Esophagus squamous epithelium (tissue), 4 donors: ENCODE data around the gene CCDC170.

Experiments
- POLR2A ChIP-seq, 4 donors: fragments of 450-650 bp; IDR thresholded peaks; one replicate each; pipeline ENCODE4 v1.6.1; 2017; ENCODE audit warnings: antibody characterized with exemption in 4 of 4, mild to moderate bottlenecking in 4 of 4, moderate library complexity in 3 of 4
- TF ChIP-seq, protein P1 (sequence below), 6 experiments: fragments of 450-650 bp in 4 of 6; fragments of 200-600 bp in 2 of 6; sonication (generic) in 2 of 6; IDR thresholded peaks; one replicate each; pipeline ENCODE4 v1.5.1; 2016 to 2019; ENCODE audit warnings: antibody characterized with exemption in 6 of 6, mild to moderate bottlenecking in 4 of 6, moderate library complexity in 4 of 6

DNA sequence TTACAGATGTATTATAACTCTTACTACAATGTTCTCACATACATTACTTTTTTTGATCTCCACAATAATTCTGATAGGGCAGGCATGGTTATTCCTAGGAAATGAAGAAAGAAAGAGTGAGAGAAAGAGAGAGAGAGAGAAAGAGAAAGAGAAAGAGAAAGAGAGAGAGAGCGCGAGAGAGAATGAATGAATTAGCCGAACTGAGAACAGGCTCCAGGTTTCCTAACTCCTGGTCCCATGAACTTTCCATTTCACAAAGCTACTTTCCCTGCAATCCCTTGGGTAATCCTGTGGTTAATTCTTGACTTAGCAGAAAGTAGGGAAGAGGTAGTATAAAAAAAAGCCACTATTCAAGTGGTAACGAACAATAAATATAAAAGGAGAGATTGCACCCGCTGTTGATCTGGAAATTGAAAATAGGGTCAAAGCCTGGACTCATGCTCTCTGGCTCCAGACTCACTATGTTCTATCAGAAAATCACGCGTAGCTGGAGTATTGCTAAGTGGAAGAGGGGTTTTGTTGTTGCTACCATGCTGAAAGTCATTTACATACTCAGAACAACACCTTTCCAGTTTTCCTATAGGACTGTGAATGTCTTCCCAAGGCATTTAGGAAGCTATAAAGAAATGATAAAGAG lies 131.2 kb downstream of the CCDC170 start:
- no peak for TF ChIP-seq POLR2A (IDR thresholded peaks at IDR 0.05)
- TF ChIP-seq, protein P1, sequence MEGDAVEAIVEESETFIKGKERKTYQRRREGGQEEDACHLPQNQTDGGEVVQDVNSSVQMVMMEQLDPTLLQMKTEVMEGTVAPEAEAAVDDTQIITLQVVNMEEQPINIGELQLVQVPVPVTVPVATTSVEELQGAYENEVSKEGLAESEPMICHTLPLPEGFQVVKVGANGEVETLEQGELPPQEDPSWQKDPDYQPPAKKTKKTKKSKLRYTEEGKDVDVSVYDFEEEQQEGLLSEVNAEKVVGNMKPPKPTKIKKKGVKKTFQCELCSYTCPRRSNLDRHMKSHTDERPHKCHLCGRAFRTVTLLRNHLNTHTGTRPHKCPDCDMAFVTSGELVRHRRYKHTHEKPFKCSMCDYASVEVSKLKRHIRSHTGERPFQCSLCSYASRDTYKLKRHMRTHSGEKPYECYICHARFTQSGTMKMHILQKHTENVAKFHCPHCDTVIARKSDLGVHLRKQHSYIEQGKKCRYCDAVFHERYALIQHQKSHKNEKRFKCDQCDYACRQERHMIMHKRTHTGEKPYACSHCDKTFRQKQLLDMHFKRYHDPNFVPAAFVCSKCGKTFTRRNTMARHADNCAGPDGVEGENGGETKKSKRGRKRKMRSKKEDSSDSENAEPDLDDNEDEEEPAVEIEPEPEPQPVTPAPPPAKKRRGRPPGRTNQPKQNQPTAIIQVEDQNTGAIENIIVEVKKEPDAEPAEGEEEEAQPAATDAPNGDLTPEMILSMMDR (IDR thresholded peaks at IDR 0.05): no peak
